Measurements from ENCODE around the gene TFAP2B. TPM values are rescaled to one million over a fixed set of nuclear protein-coding genes. Genes with fewer than 3 reads are reported as not detected.
A peak's percentile ranks its signal among the peaks of the same experiment; 100 is the strongest.

The TFAP2B gene
- total RNA-seq, 1 experiment from 2014 or later: not detected

GRCh38 chr6:50842446-50842845 lies 23.8 kb downstream of the TFAP2B start:
- peaks cover 6% of the 10 kb centered on the region for H3K23me2 ChIP-seq (ENCODE audit: insufficient read length, low read depth, low read length, poor library complexity, severe bottlenecking)
- H3K79me1 ChIP-seq (ENCODE audit: insufficient read depth, low read depth, low read length, poor library complexity, severe bottlenecking): no peaks in the 10 kb centered on the region
- H3K27ac ChIP-seq (ENCODE audit: insufficient read length, low read depth, low read length): no peak overlapping the region
- no peaks in the 10 kb centered on the region; the same call in 1 of the 2 replicates for H3K4me1 ChIP-seq (ENCODE audit: insufficient read depth, low read length)
- no peak overlapping the region for H4K5ac ChIP-seq (ENCODE audit: insufficient read length, low read depth, low read length)
- Mint-ChIP-seq H3K9me3 (no peaks in the 10 kb centered on the region; a peak in 2 of 5 replicates), H3K4me1 (peaks cover 41 to 57% of the 10 kb centered on the region in 2 experiments), H3K27me3 (ENCODE audit: low read depth) (peaks cover 100% of the 10 kb centered on the region), H3K27ac (no peak overlapping the region), H3K36me3 (ENCODE audit: insufficient read depth in 1 of 3, low read depth in 3 of 3) (no peaks in the 10 kb centered on the region; a peak in 1 of 7 replicates), H3K4me3 (peak overlapping the region; percentile 36 to 76)
- no CpG with 5 or more reads among the region's 7 CpGs for WGBS (ENCODE audit: extremely low coverage, insufficient read length, low lambda C conversion rate)
- no peak overlapping the region for H3K18ac ChIP-seq (ENCODE audit: insufficient read length, low read depth, low read length)
- H2BK120ac ChIP-seq (ENCODE audit: low read depth, low read length, poor library complexity, severe bottlenecking): no peak overlapping the region
- no peak overlapping the region for H3K56ac ChIP-seq (ENCODE audit: insufficient read length, low read depth, low read length)
- H3K23ac ChIP-seq (ENCODE audit: insufficient read length, low read depth, low read length): no peak overlapping the region
- no peak overlapping the region for H3T11ph ChIP-seq (ENCODE audit: low read length)
- H2BK5ac ChIP-seq (ENCODE audit: insufficient read length, low read length): no peak overlapping the region
- no peak overlapping the region for H2BK12ac ChIP-seq (ENCODE audit: insufficient read length, low read depth, low read length)
- peak; percentile 59 for DNase-seq
- H3K79me2 ChIP-seq (ENCODE audit: insufficient read depth, low read length): no peaks in the 10 kb centered on the region
- TF ChIP-seq CTCF (conservative IDR thresholded peaks at IDR 0.05): no peak
- no peak overlapping the region for H3K14ac ChIP-seq (ENCODE audit: insufficient read depth, low read length)
- no peak overlapping the region for H4K91ac ChIP-seq (ENCODE audit: insufficient read length, low read depth, low read length)
- H2AK5ac ChIP-seq (ENCODE audit: insufficient read length, low read length): no peak overlapping the region
- H3K4me2 ChIP-seq (ENCODE audit: insufficient read depth, insufficient read length, low read length): peak overlapping the region; percentile 75
- H3K4ac ChIP-seq (ENCODE audit: low read depth, low read length): no peak overlapping the region
- no peak overlapping the region for H4K8ac ChIP-seq (replicated peaks; ENCODE audit: insufficient read length, low read depth, low read length)
- peaks cover 86% of the 10 kb centered on the region for H3K27me3 ChIP-seq (ENCODE audit: insufficient read depth, low read length)
- no peaks in the 10 kb centered on the region for H4K20me1 ChIP-seq (ENCODE audit: control insufficient read depth, insufficient read depth, insufficient read length)
- no peak overlapping the region for H2AFZ ChIP-seq (ENCODE audit: low read length)
- H3K9ac ChIP-seq (ENCODE audit: extremely low read depth, insufficient read length, low read length): no peak overlapping the region
- H3K9me3 ChIP-seq (ENCODE audit: control insufficient read depth, low read depth, low read length): no peaks in the 10 kb centered on the region
- H2BK15ac ChIP-seq (ENCODE audit: low read depth, low read length): no peak overlapping the region
- no peak overlapping the region for H2BK20ac ChIP-seq (ENCODE audit: low read depth, low read length, poor library complexity, severe bottlenecking)

Data from H9 (cell line).